ENCODE data around the gene TMEM222.

The TMEM222 gene

GRCh38 chr1:27377760-27378495 lies 56.0 kb downstream of the TMEM222 start:
- no peak for DNase-seq (ENCODE audit: low read depth)
- TF ChIP-seq, protein P1, sequence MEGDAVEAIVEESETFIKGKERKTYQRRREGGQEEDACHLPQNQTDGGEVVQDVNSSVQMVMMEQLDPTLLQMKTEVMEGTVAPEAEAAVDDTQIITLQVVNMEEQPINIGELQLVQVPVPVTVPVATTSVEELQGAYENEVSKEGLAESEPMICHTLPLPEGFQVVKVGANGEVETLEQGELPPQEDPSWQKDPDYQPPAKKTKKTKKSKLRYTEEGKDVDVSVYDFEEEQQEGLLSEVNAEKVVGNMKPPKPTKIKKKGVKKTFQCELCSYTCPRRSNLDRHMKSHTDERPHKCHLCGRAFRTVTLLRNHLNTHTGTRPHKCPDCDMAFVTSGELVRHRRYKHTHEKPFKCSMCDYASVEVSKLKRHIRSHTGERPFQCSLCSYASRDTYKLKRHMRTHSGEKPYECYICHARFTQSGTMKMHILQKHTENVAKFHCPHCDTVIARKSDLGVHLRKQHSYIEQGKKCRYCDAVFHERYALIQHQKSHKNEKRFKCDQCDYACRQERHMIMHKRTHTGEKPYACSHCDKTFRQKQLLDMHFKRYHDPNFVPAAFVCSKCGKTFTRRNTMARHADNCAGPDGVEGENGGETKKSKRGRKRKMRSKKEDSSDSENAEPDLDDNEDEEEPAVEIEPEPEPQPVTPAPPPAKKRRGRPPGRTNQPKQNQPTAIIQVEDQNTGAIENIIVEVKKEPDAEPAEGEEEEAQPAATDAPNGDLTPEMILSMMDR (IDR thresholded peaks at IDR 0.05; ENCODE audit: insufficient read depth, low read depth, low read length, missing control alignments): no peak
- no peak overlapping the region for H3K4me3 ChIP-seq (ENCODE audit: low read depth, low read length)

DNA sequence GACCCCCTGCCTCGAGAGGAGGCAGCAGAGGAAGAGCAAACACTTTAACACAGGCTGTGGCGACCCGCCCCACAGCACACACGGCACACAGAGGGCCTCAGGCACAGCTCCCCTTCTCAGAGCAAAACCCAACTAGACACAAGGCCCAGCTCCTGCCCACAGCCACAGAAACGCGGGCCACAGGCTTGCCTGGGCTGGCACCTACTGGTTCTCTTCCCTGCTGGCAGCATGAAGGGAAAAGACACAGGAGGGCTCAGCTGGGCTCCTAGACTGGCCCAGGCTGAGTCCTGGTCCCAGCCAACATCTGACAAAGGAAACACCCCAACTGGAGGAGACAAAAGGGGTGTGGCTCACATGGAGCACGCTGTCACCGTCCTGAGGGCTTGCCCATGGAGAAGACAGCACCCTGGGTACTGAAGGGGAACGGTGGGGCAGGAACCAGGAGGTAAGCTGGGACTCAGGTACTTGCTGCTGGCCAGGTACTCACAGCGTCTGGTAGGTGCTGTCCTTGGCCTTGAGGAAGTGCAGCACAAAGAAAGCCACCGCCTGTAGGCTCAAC lies 57.7 kb downstream of the TMEM222 start:
- TF ChIP-seq, protein P1 (IDR thresholded peaks at IDR 0.05; ENCODE audit: insufficient read depth, low read depth, low read length, missing control alignments): no peak
- DNase-seq (ENCODE audit: low read depth): no peak

DNA sequence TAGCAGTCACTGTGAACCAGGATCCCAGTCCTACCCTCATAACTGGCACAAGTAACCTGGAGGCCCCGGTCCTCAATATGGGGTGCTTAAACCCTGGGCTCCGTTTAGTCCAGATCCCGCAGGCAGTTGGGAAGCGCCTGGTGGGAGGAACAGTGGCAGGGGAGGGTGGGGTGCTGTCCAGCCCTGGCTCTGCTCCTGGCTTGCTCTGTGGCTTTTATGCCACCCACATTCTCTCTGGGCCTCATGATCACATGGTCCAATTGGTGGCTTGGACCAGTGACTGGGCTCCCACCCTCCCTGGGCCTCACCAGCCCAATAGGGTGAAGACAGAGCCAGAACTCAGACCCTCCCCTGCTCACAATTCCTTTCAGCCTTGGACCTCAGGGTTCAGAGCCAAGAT lies 58.3 kb downstream of the TMEM222 start:
- H3K4me3 ChIP-seq (ENCODE audit: low read depth, low read length): no peak overlapping the region
- no peak for DNase-seq (ENCODE audit: low read depth)
- TF ChIP-seq, protein P1 (IDR thresholded peaks at IDR 0.05; ENCODE audit: insufficient read depth, low read depth, low read length, missing control alignments): no peak

More for the DNA sequence above, 57.7 kb downstream of the TMEM222 start:
- no peak overlapping the region for H3K4me3 ChIP-seq (ENCODE audit: low read depth, low read length)

GRCh38 chr1:27380766-27381733 lies 59.1 kb downstream of the TMEM222 start:
- H3K4me3 ChIP-seq (ENCODE audit: low read depth, low read length): no peak overlapping the region
- TF ChIP-seq, protein P1 (IDR thresholded peaks at IDR 0.05; ENCODE audit: insufficient read depth, low read depth, low read length, missing control alignments): no peak
- DNase-seq (ENCODE audit: low read depth): no peak

GRCh38 chr1:27381969-27382762 lies 60.2 kb downstream of the TMEM222 start:
- TF ChIP-seq, protein P1 (IDR thresholded peaks at IDR 0.05; ENCODE audit: insufficient read depth, low read depth, low read length, missing control alignments): no peak
- no peak for DNase-seq (ENCODE audit: low read depth)
- H3K4me3 ChIP-seq (ENCODE audit: low read depth, low read length): no peak overlapping the region

- DNase-seq (ENCODE audit: low read depth): no peak
- no peak within 1 kb of the TSS for H3K4me3 ChIP-seq (ENCODE audit: low read depth, low read length)
- TF ChIP-seq, protein P1 (IDR thresholded peaks at IDR 0.05; ENCODE audit: insufficient read depth, low read depth, low read length, missing control alignments): no peak
These were observed 61.2 kb downstream of the TMEM222 start, which contains the start of gene CD164L2 for GRCh38 chr1:27383039-27383605. TSS of gene CD164L2 (minus strand) at chr1:27383333. CDS start at chr1:27383239, 94 bp downstream.

Measured in GM12865 (cell line).